Middle frontal gyrus (tissue), 1 donor: Measurements from ENCODE around the gene WDR59.
"Not testable (repeated sequence)": the region's sequence is repeated elsewhere in the genome, so short reads cannot be mapped to it uniquely, and the experiment has no call there.

ENCODE experiments used
- DNase-seq: peaks from one replicate; pipeline ENCODE4 v3.0.0-alpha.2; 2015; ENCODE audit warnings: low spot score; ENCODE audit errors: extremely low spot score

The WDR59 gene

GRCh38 chr16:75013123-75013522, 28.2 kb upstream of the WDR59 start:
- DNase-seq, result not testable (repeated sequence)

- DNase-seq, result no peak
These were observed 27.6 kb upstream of the WDR59 start for GRCh38 chr16:75012380-75013081.

- DNase-seq, result peak; percentile 29
These were observed 26.8 kb upstream of the WDR59 start for GRCh38 chr16:75011634-75012307.

- no peak for DNase-seq
These were observed 25.5 kb upstream of the WDR59 start for GRCh38 chr16:75010427-75010826.

- no peak for DNase-seq
These were observed 22.5 kb upstream of the WDR59 start for GRCh38 chr16:75007443-75007842.

GRCh38 chr16:75005697-75006096, 20.8 kb upstream of the WDR59 start:
- DNase-seq, result no peak

- no peak for DNase-seq
These were observed 19.5 kb upstream of the WDR59 start for GRCh38 chr16:75004460-75004859.

GRCh38 chr16:75003931-75004330, 19.0 kb upstream of the WDR59 start:
- no peak for DNase-seq

- DNase-seq, result no peak
These were observed 17.6 kb upstream of the WDR59 start for GRCh38 chr16:75002474-75002873.

GRCh38 chr16:75000481-75001081, 15.7 kb upstream of the WDR59 start:
- DNase-seq, result no peak

- no peak for DNase-seq
These were observed 14.9 kb upstream of the WDR59 start for GRCh38 chr16:74999609-75000480.

GRCh38 chr16:74999219-74999608, 14.3 kb upstream of the WDR59 start:
- DNase-seq, result no peak

- no peak for DNase-seq
These were observed 13.7 kb upstream of the WDR59 start, which contains the start of gene ZNRF1 for GRCh38 chr16:74998481-74999218. ZNRF1 (plus strand) TSS chr16:74999024; CDS start chr16:74999672, 648 bp downstream.

GRCh38 chr16:74997042-74997491, 12.1 kb upstream of the WDR59 start:
- no peak for DNase-seq

- DNase-seq, result no peak
These were observed 11.1 kb upstream of the WDR59 start for GRCh38 chr16:74995986-74996385.

- DNase-seq, result no peak
These were observed 6.9 kb upstream of the WDR59 start for GRCh38 chr16:74991593-74992403.

- DNase-seq, result no peak
These were observed 6.3 kb upstream of the WDR59 start for GRCh38 chr16:74991268-74991592.

GRCh38 chr16:74990832-74991231, 5.9 kb upstream of the WDR59 start:
- DNase-seq, result no peak

GRCh38 chr16:74989864-74990263, 4.9 kb upstream of the WDR59 start:
- DNase-seq, result not testable (repeated sequence)
